Body of pancreas (tissue), 4 donors: Measurements from ENCODE around the gene HDHD3.
"Not testable (repeated sequence)": the region's sequence is repeated elsewhere in the genome, so short reads cannot be mapped to it uniquely, and the experiment has no call there.

ENCODE experiments used
- POLR2A ChIP-seq, 3 donors: fragments of 450-650 bp; IDR thresholded peaks; one replicate each; pipeline ENCODE4 v1.6.1; 2016; ENCODE audit warnings: antibody characterized with exemption in 3 of 3, mild to moderate bottlenecking in 2 of 3
- TF ChIP-seq, protein P1 (sequence below), 7 experiments: fragments of 450-650 bp in 4 of 7; fragments of 200-600 bp in 3 of 7; sonication (generic) in 3 of 7; IDR thresholded peaks; one replicate each; pipeline ENCODE4 v1.5.1; 2016 to 2019; ENCODE audit warnings: antibody characterized with exemption in 7 of 7

DNA sequence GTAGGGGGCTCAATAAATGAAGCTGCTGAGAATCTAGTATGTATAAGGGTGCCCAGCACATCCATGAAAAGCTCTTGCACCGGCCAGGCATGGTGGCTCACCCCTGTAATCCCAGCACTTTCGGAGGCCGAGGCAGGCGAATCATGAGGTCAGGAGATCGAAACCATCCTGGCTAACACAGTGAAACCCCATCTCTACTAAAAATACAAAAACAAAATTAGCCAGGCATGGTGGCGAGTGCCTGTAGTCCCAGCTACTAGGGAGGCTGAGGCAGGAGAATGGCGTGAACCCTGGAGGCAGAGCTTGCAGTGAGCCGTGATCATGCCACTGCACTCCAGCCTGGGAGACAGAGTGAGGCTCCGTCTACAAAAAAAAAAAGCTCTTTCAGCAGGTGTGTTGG, 29.6 kb upstream of the HDHD3 start:
- TF ChIP-seq, protein P1, sequence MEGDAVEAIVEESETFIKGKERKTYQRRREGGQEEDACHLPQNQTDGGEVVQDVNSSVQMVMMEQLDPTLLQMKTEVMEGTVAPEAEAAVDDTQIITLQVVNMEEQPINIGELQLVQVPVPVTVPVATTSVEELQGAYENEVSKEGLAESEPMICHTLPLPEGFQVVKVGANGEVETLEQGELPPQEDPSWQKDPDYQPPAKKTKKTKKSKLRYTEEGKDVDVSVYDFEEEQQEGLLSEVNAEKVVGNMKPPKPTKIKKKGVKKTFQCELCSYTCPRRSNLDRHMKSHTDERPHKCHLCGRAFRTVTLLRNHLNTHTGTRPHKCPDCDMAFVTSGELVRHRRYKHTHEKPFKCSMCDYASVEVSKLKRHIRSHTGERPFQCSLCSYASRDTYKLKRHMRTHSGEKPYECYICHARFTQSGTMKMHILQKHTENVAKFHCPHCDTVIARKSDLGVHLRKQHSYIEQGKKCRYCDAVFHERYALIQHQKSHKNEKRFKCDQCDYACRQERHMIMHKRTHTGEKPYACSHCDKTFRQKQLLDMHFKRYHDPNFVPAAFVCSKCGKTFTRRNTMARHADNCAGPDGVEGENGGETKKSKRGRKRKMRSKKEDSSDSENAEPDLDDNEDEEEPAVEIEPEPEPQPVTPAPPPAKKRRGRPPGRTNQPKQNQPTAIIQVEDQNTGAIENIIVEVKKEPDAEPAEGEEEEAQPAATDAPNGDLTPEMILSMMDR (IDR thresholded peaks at IDR 0.05), result not testable (repeated sequence)
- not testable (repeated sequence) for TF ChIP-seq POLR2A (IDR thresholded peaks at IDR 0.05)
